ENCODE results near the gene MPP2. TPM values are rescaled to one million over a fixed set of nuclear protein-coding genes. Genes with fewer than 3 reads are reported as not detected.

The MPP2 gene
- total RNA-seq, 1 donor, result under 0.01 TPM

- no peak for DNase-seq (ENCODE audit: low read depth)
- no peak for TF ChIP-seq CTCF (IDR thresholded peaks at IDR 0.05; ENCODE audit: insufficient read depth, low read depth, low read length)
- no peak overlapping the region for H3K4me3 ChIP-seq (ENCODE audit: low read depth, low read length)
Measured at GRCh38 chr17:43830510-43831140, 76.7 kb downstream of the MPP2 start.

GRCh38 chr17:43829738-43830137, 77.6 kb downstream of the MPP2 start:
- no peak overlapping the region for H3K4me3 ChIP-seq (ENCODE audit: low read depth, low read length)
- no peak for DNase-seq (ENCODE audit: low read depth)
- no peak for TF ChIP-seq CTCF (IDR thresholded peaks at IDR 0.05; ENCODE audit: insufficient read depth, low read depth, low read length)

GRCh38 chr17:43827596-43827995, 79.7 kb downstream of the MPP2 start:
- no peak for TF ChIP-seq CTCF (IDR thresholded peaks at IDR 0.05; ENCODE audit: insufficient read depth, low read depth, low read length)
- H3K4me3 ChIP-seq (ENCODE audit: low read depth, low read length), result no peak overlapping the region
- DNase-seq (ENCODE audit: low read depth), result no peak

- H3K4me3 ChIP-seq (ENCODE audit: low read depth, low read length), result no peak overlapping the region
- TF ChIP-seq CTCF (IDR thresholded peaks at IDR 0.05; ENCODE audit: insufficient read depth, low read depth, low read length), result no peak
- DNase-seq (ENCODE audit: low read depth), result no peak
Measured at GRCh38 chr17:43826206-43826605, 81.1 kb downstream of the MPP2 start.

- TF ChIP-seq CTCF (IDR thresholded peaks at IDR 0.05; ENCODE audit: insufficient read depth, low read depth, low read length), result no peak
- no peak overlapping the region for H3K4me3 ChIP-seq (ENCODE audit: low read depth, low read length)
- no peak for DNase-seq (ENCODE audit: low read depth)
Measured at GRCh38 chr17:43825567-43825966, 81.8 kb downstream of the MPP2 start.

Other genes starting within 250 kb of the MPP2 start
- 2.9 and 6.0 TPM in 2 replicates for gene MEOX1, start 245.6 kb downstream of the MPP2 start, total RNA-seq
- gene SOST, start 148.7 kb downstream of the MPP2 start, total RNA-seq, result not detected in 2 replicates
- gene DUSP3, start 128.6 kb downstream of the MPP2 start, total RNA-seq, result 79.6 and 95.9 TPM in 2 replicates
- gene CFAP97D1, start 127.1 kb downstream of the MPP2 start, total RNA-seq, result not detected in 2 replicates
- gene MPP3, start 74.4 kb downstream of the MPP2 start, total RNA-seq, result 8.7 and 9.1 TPM in 2 replicates
- not detected in 2 replicates for gene CD300LG, start 60.4 kb downstream of the MPP2 start, total RNA-seq
- not detected in 2 replicates for gene PPY, start 34.9 kb upstream of the MPP2 start, total RNA-seq
- not detected in 2 replicates for gene PYY, start 46.4 kb upstream of the MPP2 start, total RNA-seq
- gene NAGS, start 97.1 kb upstream of the MPP2 start, total RNA-seq, result 0.43 and 0.64 TPM in 2 replicates
- 40.2 and 40.3 TPM in 2 replicates for gene TMEM101, start 107.4 kb upstream of the MPP2 start, total RNA-seq
- 53.5 and 82.5 TPM in 2 replicates for gene LSM12, start 159.1 kb upstream of the MPP2 start, total RNA-seq
- gene G6PC3, start 163.2 kb upstream of the MPP2 start, total RNA-seq, result 27.4 and 27.6 TPM in 2 replicates
- gene HDAC5, start 216.1 kb upstream of the MPP2 start, total RNA-seq, result 36.7 and 62.8 TPM in 2 replicates
- 3.0 and 3.2 TPM in 2 replicates for gene HROB, start 234.4 kb upstream of the MPP2 start, total RNA-seq

All from fibroblast of villous mesenchyme (primary cell).